Ishikawa (cell line): ENCODE measurements around the gene SCO1.

Experiments
- CEBPB ChIP-seq: IDR thresholded peaks from 2 replicates; pipeline ENCODE4 v1.6.1; 2012
- CREB1 ChIP-seq: IDR thresholded peaks from 2 replicates; pipeline ENCODE4 v1.6.1; 2012; ENCODE audit warnings: low read depth
- EGR1 ChIP-seq: IDR thresholded peaks from 2 replicates; pipeline ENCODE4 v1.6.1; 2012
- EP300 ChIP-seq: IDR thresholded peaks from 2 replicates; pipeline ENCODE4 v1.6.1; 2012; ENCODE audit warnings: borderline replicate concordance
- FOXM1 ChIP-seq: IDR thresholded peaks from 2 replicates; pipeline ENCODE4 v1.6.1; 2012; ENCODE audit warnings: low read depth, borderline replicate concordance
- MAX ChIP-seq: IDR thresholded peaks from 2 replicates; pipeline ENCODE4 v1.6.1; 2012
- NFIC ChIP-seq: IDR thresholded peaks from 2 replicates; pipeline ENCODE4 v1.6.1; 2012
- RAD21 ChIP-seq: IDR thresholded peaks from 2 replicates; pipeline ENCODE4 v1.6.1; 2012; ENCODE audit warnings: low read depth
- REST ChIP-seq: IDR thresholded peaks from 2 replicates; pipeline ENCODE4 v1.6.1; 2012; ENCODE audit warnings: low read depth, mild to moderate bottlenecking
- TAF1 ChIP-seq: IDR thresholded peaks from 2 replicates; pipeline ENCODE4 v1.6.1; 2012; ENCODE audit warnings: low read depth, mild to moderate bottlenecking
- TCF12 ChIP-seq: IDR thresholded peaks from 2 replicates; pipeline ENCODE4 v1.6.1; 2012; ENCODE audit warnings: low read depth
- USF1 ChIP-seq: IDR thresholded peaks from 2 replicates; pipeline ENCODE4 v1.6.1; 2012

- TF ChIP-seq CEBPB (no peak), EP300 (no peak), RAD21 (no peak), REST (no peak), TAF1 (no peak), FOXM1 (no peak), MAX (no peak), NFIC (no peak), USF1 (no peak), TCF12 (no peak), EGR1 (no peak), CREB1 (no peak)
Observed at GRCh38 chr17:10623737-10624338, 73.5 kb downstream of the SCO1 start.
